ENCODE data around the gene SUPT20HL1. TPM values are rescaled to one million over a fixed set of nuclear protein-coding genes. Genes with fewer than 3 reads are reported as not detected.
"Not testable (repeated sequence)": the region's sequence is repeated elsewhere in the genome, so short reads cannot be mapped to it uniquely, and the experiment has no call there.

Gene SUPT20HL1
- total RNA-seq: not detected

- intact Hi-C loops (cut with DNase I): no loop called here
- 78% methylated on average over 3 of the region's 3 CpGs for WGBS
- DNase-seq (ENCODE audit: extremely low spot score): no peak
- H3K27me3 ChIP-seq: no peaks in the 10 kb centered on the region
- H3K36me3 ChIP-seq: no peaks in the 10 kb centered on the region
- H3K9me3 ChIP-seq: no peaks in the 10 kb centered on the region
- no peaks in the 10 kb centered on the region for H3K4me1 ChIP-seq
- H3K4me3 ChIP-seq: no peak within 1 kb of the TSS
- TF ChIP-seq POLR2AphosphoS5 (IDR thresholded peaks at IDR 0.05): no peak
- no peak for TF ChIP-seq EP300 (IDR thresholded peaks at IDR 0.05)
- TF ChIP-seq POLR2A (IDR thresholded peaks at IDR 0.05; ENCODE audit: low read depth): no peak
- TF ChIP-seq CTCF (IDR thresholded peaks at IDR 0.05): no peak
- H3K27ac ChIP-seq (replicated peaks in 1 of 4): no peak within 1 kb of the TSS
Measured at GRCh38 chrX:24360272-24360671, at the start of gene SUPT20HL1. Gene SUPT20HL1, plus strand, starts transcription at chrX:24360639. Its CDS starts 2,122 bp downstream, at chrX:24362761.

GRCh38 chrX:24310916-24311315 is 49.5 kb upstream of the SUPT20HL1 start:
- H3K27ac ChIP-seq (replicated peaks in 1 of 4); DNase-seq (ENCODE audit: extremely low spot score); H3K4me3 ChIP-seq; intact Hi-C loops (cut with DNase I); H3K9me3 ChIP-seq; H3K27me3 ChIP-seq; H3K36me3 ChIP-seq: not testable (repeated sequence)
- WGBS: 69% methylated on average over 2 of the region's 3 CpGs
- H3K4me1 ChIP-seq: peaks cover 0 to 14% (median 2%) of the 10 kb centered on the region in 4 donors

- H3K27ac ChIP-seq (replicated peaks in 1 of 4); DNase-seq (ENCODE audit: extremely low spot score); H3K9me3 ChIP-seq; H3K4me3 ChIP-seq; H3K27me3 ChIP-seq; intact Hi-C loops (cut with DNase I); H3K36me3 ChIP-seq: not testable (repeated sequence)
- 78% methylated on average over 14 of the region's 22 CpGs for WGBS
- H3K4me1 ChIP-seq: peaks cover 0 to 14% (median under 1%) of the 10 kb centered on the region in 4 donors
Measured at GRCh38 chrX:24311507-24312248, 48.8 kb upstream of the SUPT20HL1 start.

GRCh38 chrX:24312249-24312607 is 48.2 kb upstream of the SUPT20HL1 start:
- H3K27me3 ChIP-seq; H3K4me3 ChIP-seq; H3K9me3 ChIP-seq; intact Hi-C loops (cut with DNase I); DNase-seq (ENCODE audit: extremely low spot score); H3K27ac ChIP-seq (replicated peaks in 1 of 4); H3K36me3 ChIP-seq: not testable (repeated sequence)
- H3K4me1 ChIP-seq: peaks cover 0 to 14% (median 0%) of the 10 kb centered on the region in 4 donors
- 66% methylated on average over 5 of the region's 6 CpGs for WGBS

GRCh38 chrX:24314019-24314635 is 46.3 kb upstream of the SUPT20HL1 start, which contains the start of gene SUPT20HL2:
Gene SUPT20HL2, minus strand, starts transcription at chrX:24314069. Its CDS starts 754 bp downstream, at chrX:24313315.
- TF ChIP-seq POLR2A (IDR thresholded peaks at IDR 0.05; ENCODE audit: low read depth) (no peak), EP300 (IDR thresholded peaks at IDR 0.05) (no peak), CTCF (IDR thresholded peaks at IDR 0.05) (no peak), POLR2AphosphoS5 (IDR thresholded peaks at IDR 0.05) (no peak)
- H3K4me1 ChIP-seq: peaks cover 0 to 7% (median 0%) of the 10 kb centered on the region in 4 donors
- no peak within 1 kb of the TSS for H3K4me3 ChIP-seq
- H3K27me3 ChIP-seq: no peaks in the 10 kb centered on the region
- H3K36me3 ChIP-seq: no peaks in the 10 kb centered on the region
- WGBS: 82% methylated on average over 39 of the region's 39 CpGs
- DNase-seq (ENCODE audit: extremely low spot score): no peak
- no peak within 1 kb of the TSS for H3K27ac ChIP-seq (replicated peaks in 1 of 4)
- intact Hi-C loops (cut with DNase I): no loop called here
- H3K9me3 ChIP-seq: no peaks in the 10 kb centered on the region

GRCh38 chrX:24316111-24316510 is 44.3 kb upstream of the SUPT20HL1 start:
- no peak for DNase-seq (ENCODE audit: extremely low spot score)
- H3K27ac ChIP-seq (replicated peaks in 1 of 4): no peak overlapping the region
- H3K4me3 ChIP-seq: no peak overlapping the region
- H3K27me3 ChIP-seq: peaks cover 0 to 4% (median 0%) of the 10 kb centered on the region in 4 donors
- no peak for TF ChIP-seq CTCF (IDR thresholded peaks at IDR 0.05)
- TF ChIP-seq POLR2AphosphoS5 (IDR thresholded peaks at IDR 0.05): no peak
- TF ChIP-seq EP300 (IDR thresholded peaks at IDR 0.05): no peak
- TF ChIP-seq POLR2A (IDR thresholded peaks at IDR 0.05; ENCODE audit: low read depth): no peak
- WGBS: 71% methylated on average over 1 of the region's 1 CpG
- no peaks in the 10 kb centered on the region for H3K36me3 ChIP-seq
- no peaks in the 10 kb centered on the region for H3K9me3 ChIP-seq
- H3K4me1 ChIP-seq: peaks cover 0 to under 1% (median 0%) of the 10 kb centered on the region in 4 donors
- intact Hi-C loops (cut with DNase I): no loop called here
